Activated B cell treated with CpG ODN at 0.5 μM for 24 hours (primary cell): Measurements from ENCODE around the gene TNNC2. TPM values are rescaled to one million over a fixed set of nuclear protein-coding genes. Genes with fewer than 3 reads are reported as not detected.

Source experiments
- ATAC-seq: fragments of 200-7000 bp; cut with Tn5 transposase; one replicate; pipeline ENCODE4 v1.10.0; 2021; ENCODE audit warnings: low read depth, mild to moderate bottlenecking, moderate library complexity
- CTCF ChIA-PET: fragments of 350-600 bp; sonication (Branson Sonifier 250); formaldehyde crosslinking; loops from one replicate; lab custom pipeline; 2021; ENCODE audit warnings: antibody characterized with exemption; lab: Charles Lee
- POLR2A ChIA-PET: fragments of 350-600 bp; sonication (Branson Sonifier 250); formaldehyde crosslinking; loops from one replicate; lab custom pipeline; 2021; ENCODE audit warnings: antibody characterized with exemption; lab: Charles Lee
- DNase-seq: peaks from one replicate; pipeline ENCODE4 v3.0.0; 2022
- H3K27ac Mint-ChIP-seq: one replicate; pipeline ENCODE4 v1.8.0; 2020; ENCODE audit warnings: mixed read lengths
- H3K27me3 Mint-ChIP-seq: one replicate; pipeline ENCODE4 v1.8.0; 2021; ENCODE audit warnings: mixed read lengths
- H3K36me3 Mint-ChIP-seq: one replicate; pipeline ENCODE4 v1.8.0; 2021; ENCODE audit warnings: low read depth, mixed read lengths
- H3K4me1 Mint-ChIP-seq: one replicate; pipeline ENCODE4 v1.8.0; 2021; ENCODE audit warnings: mixed read lengths
- H3K4me3 Mint-ChIP-seq: one replicate; pipeline ENCODE4 v1.8.0; 2020; ENCODE audit warnings: mild to moderate bottlenecking, mixed read lengths
- H3K9me3 Mint-ChIP-seq: one replicate; pipeline ENCODE4 v1.8.0; 2020; ENCODE audit warnings: mixed read lengths
- intact Hi-C: fragments of 100-400 bp; cut with micrococcal nuclease; formaldehyde crosslinking; loops from one replicate; pipeline ENCODE4 v1.15.1; 2024
- total RNA-seq: library from RNA; stranded (reverse); gene quantifications from 2 replicates; pipeline ENCODE4 v1.2.3, GENCODE V29; 2022
- TF ChIP-seq, protein P1 (sequence below): fragments of 200-600 bp; IDR thresholded peaks from one replicate; pipeline ENCODE4 v1.8.0; 2022; ENCODE audit warnings: antibody characterized with exemption, mild to moderate bottlenecking

Gene TNNC2
- total RNA-seq, 1 donor from 2014 or later = not detected

DNA sequence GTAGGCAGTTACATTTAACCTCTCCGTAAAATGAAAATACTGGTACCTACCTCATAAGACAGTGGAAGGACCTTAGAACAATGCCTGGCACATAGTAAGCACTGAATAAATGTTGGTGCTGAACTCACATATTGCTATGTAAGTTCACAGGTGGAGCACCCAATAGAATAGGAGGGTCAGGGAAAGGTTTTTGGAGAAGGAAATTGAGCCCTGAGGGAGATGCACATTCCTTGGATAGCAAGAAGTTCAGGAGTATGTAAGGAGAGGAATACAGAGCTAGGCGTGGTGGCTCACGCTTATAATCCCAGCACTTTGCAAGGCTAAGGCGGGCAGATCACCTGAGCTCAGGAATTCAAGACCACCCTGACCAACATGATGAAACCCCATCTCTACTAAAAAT is 7.6 kb downstream of the TNNC2 start:
- Mint-ChIP-seq H3K36me3 (no peaks in the 10 kb centered on the region), H3K27me3 (peaks cover 18% of the 10 kb centered on the region), H3K4me3 (no peak overlapping the region), H3K4me1 (peaks cover 24% of the 10 kb centered on the region), H3K27ac (no peak overlapping the region), H3K9me3 (no peaks in the 10 kb centered on the region)
- ATAC-seq (no peak), DNase-seq (no peak)
- POLR2A ChIA-PET = interaction anchor here (0.6 to 0.7 kb wide), 4 partner anchors 18 to 143 kb away, joined by 3 to 7 read pairs (median 5); no protein-coding TSS in a partner anchor
- CTCF ChIA-PET = no interaction called here
- TF ChIP-seq, protein P1, sequence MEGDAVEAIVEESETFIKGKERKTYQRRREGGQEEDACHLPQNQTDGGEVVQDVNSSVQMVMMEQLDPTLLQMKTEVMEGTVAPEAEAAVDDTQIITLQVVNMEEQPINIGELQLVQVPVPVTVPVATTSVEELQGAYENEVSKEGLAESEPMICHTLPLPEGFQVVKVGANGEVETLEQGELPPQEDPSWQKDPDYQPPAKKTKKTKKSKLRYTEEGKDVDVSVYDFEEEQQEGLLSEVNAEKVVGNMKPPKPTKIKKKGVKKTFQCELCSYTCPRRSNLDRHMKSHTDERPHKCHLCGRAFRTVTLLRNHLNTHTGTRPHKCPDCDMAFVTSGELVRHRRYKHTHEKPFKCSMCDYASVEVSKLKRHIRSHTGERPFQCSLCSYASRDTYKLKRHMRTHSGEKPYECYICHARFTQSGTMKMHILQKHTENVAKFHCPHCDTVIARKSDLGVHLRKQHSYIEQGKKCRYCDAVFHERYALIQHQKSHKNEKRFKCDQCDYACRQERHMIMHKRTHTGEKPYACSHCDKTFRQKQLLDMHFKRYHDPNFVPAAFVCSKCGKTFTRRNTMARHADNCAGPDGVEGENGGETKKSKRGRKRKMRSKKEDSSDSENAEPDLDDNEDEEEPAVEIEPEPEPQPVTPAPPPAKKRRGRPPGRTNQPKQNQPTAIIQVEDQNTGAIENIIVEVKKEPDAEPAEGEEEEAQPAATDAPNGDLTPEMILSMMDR = no peak
- intact Hi-C loops = no loop called here

DNA sequence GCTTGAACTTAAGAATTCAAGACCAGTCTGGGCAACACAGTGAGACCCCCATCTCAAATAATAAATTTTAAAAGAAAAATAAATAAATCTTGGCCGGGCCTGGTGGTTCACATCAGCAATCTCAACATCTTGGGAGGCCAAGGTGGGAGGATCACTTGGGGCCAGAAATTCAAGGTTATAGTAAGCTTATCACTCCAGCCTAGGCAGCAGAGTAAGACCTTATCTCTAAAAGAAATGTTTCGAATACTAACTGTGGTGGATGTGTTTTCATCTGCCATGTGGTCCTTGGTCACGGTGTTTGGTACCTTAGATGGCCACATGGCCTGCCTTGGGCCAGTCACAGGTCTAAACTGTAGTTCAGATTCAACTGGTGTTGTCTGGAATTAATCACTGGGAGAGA is 8.9 kb downstream of the TNNC2 start:
- H3K9me3 Mint-ChIP-seq = no peaks in the 10 kb centered on the region
- no peaks in the 10 kb centered on the region for H3K36me3 Mint-ChIP-seq
- TF ChIP-seq, protein P1 = no peak
- CTCF ChIA-PET = no interaction called here
- intact Hi-C loops = no loop called here
- POLR2A ChIA-PET = no interaction called here
- no peak overlapping the region for H3K27ac Mint-ChIP-seq
- H3K4me3 Mint-ChIP-seq = no peak overlapping the region
- no peak for DNase-seq
- ATAC-seq = no peak
- H3K4me1 Mint-ChIP-seq = peaks cover 16% of the 10 kb centered on the region
- H3K27me3 Mint-ChIP-seq = peaks cover 11% of the 10 kb centered on the region

DNA sequence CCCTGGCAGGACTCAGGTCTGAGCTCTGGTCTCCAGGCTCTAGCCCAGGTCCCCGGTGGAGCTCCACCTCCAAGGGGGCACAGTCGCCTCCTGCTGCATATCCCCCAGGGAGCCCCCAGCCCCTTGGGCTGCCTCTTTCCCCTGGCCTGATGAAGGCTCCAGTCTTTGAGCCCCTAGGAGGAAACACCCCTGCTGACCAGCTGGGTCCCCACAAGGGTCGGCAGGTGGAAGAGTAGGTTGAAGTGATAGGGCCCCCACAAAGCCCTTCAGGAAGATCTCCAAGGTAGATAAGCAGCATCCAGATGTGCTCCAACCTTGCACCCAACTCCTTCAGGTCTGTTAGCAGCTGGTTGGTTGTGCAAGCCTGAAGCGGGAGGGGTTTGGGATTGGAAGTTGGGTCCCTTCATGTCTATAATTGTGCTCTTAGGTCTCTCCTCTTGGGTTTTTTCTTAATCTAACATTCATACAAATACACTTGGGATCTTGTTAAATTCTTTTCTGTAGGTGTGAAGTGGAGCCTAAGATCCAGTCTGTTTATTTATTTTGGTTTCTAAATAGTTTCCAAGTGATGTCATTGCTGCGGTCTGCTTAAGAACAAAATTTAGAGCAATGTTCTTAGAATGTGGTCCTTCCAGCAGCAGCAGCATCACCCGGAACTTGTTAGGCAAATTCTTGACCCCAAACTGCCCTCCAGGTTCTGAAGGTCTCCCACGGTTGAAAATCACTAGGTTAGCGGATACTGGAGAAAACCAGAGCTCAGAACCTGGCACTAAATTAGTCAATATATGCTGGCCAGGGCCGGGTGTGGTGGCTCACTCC is 9.5 kb downstream of the TNNC2 start:
- intact Hi-C loops = no loop called here
- ATAC-seq (no peak), DNase-seq (no peak)
- TF ChIP-seq, protein P1 = no peak
- Mint-ChIP-seq H3K36me3 (no peaks in the 10 kb centered on the region), H3K9me3 (no peaks in the 10 kb centered on the region), H3K4me1 (peaks cover 14% of the 10 kb centered on the region), H3K27ac (no peak overlapping the region), H3K4me3 (no peak overlapping the region), H3K27me3 (peaks cover 8% of the 10 kb centered on the region)
- ChIA-PET POLR2A (interaction anchor here (0.7 kb wide), 1 partner anchor 852 kb away, joined by 5 read pairs; no protein-coding TSS in a partner anchor), CTCF (no interaction called here)

DNA sequence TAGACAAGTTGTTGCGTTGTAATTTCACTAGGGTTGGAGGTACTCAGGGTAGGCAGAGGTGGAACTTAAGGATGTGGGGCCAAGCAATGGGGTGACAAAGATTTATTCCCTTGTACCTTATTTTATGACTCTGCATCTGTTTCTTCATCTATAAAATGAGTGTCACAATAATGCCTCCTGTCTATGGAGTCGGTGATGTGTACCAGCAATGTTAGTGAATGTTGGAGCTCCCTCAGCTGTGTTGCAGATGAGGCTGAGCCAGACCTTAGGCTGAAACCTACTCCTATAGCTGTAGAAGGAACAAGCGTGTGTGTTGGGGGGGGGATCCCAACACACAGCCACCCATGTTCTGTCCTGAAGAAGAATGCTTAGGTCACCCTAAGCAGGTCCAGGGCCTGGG is 10.2 kb downstream of the TNNC2 start:
- intact Hi-C loops = no loop called here
- ATAC-seq = no peak
- H3K27ac Mint-ChIP-seq = no peak overlapping the region
- no peaks in the 10 kb centered on the region for H3K9me3 Mint-ChIP-seq
- TF ChIP-seq, protein P1 = no peak
- H3K36me3 Mint-ChIP-seq = no peaks in the 10 kb centered on the region
- ChIA-PET CTCF (no interaction called here), POLR2A (interaction anchor here (0.6 to 0.7 kb wide), 2 partner anchors 16 to 851 kb away, joined by 3 to 5 read pairs; no protein-coding TSS in a partner anchor)
- peaks cover 4% of the 10 kb centered on the region for H3K27me3 Mint-ChIP-seq
- H3K4me3 Mint-ChIP-seq = no peak overlapping the region
- H3K4me1 Mint-ChIP-seq = peaks cover 15% of the 10 kb centered on the region
- no peak for DNase-seq

DNA sequence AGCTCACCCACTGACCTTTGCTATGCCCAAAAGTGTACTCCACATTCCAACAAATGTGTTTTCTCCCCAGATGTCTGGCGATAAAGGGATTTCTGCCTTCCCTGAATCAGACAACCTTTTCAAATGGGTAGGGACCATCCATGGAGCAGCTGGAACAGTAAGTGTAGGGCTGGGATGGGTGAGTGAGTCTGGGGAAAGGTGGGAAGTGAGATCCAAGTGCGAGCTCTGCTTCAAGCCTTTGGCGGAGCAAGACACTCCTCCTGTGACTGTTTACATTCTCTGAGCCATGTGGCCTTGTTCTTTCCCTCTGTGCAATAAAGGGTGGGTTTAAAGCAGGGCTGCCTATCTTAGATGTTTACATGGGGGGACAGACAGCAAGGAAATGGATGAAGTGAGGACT is 12.8 kb downstream of the TNNC2 start:
- ChIA-PET POLR2A (no interaction called here), CTCF (no interaction called here)
- Mint-ChIP-seq H3K4me1 (peaks cover 17% of the 10 kb centered on the region), H3K9me3 (no peaks in the 10 kb centered on the region), H3K27me3 (no peaks in the 10 kb centered on the region), H3K27ac (no peak overlapping the region), H3K36me3 (peaks cover 19% of the 10 kb centered on the region), H3K4me3 (no peak overlapping the region)
- TF ChIP-seq, protein P1 = no peak
- ATAC-seq = no peak
- DNase-seq = no peak
- intact Hi-C loops = no loop called here
